Left ventricle myocardium inferior (tissue), 1 donor: ENCODE measurements around the gene NCOA7. TPM values are rescaled to one million over a fixed set of nuclear protein-coding genes. Genes with fewer than 3 reads are reported as not detected.

ENCODE experiments used
- DNase-seq: peaks from one replicate; pipeline ENCODE4 v3.0.0-alpha.2; 2020
- H3K27ac ChIP-seq: fragments of 200-600 bp; replicated peaks from 2 replicates; pipeline ENCODE4 v1.8.0; 2021
- H3K27me3 ChIP-seq: fragments of 200-600 bp; 2 replicates; pipeline ENCODE4 v1.8.0; 2021; ENCODE audit warnings: low read depth
- H3K36me3 ChIP-seq: fragments of 200-600 bp; 2 replicates; pipeline ENCODE4 v1.8.0; 2021
- H3K4me1 ChIP-seq: fragments of 200-600 bp; 2 replicates; pipeline ENCODE4 v1.8.0; 2021
- H3K4me3 ChIP-seq: fragments of 200-600 bp; 2 replicates; pipeline ENCODE4 v1.8.0; 2021; ENCODE audit warnings: mild to moderate bottlenecking, moderate library complexity
- H3K9me3 ChIP-seq: fragments of 200-600 bp; replicated peaks from 2 replicates; pipeline ENCODE4 v1.8.0; 2021
- CTCF ChIP-seq: fragments of 200-600 bp; IDR thresholded peaks from 2 replicates; pipeline ENCODE4 v1.8.0; 2021; ENCODE audit warnings: antibody characterized with exemption, mild to moderate bottlenecking, borderline replicate concordance
- intact Hi-C: fragments of 100-400 bp; cut with micrococcal nuclease; formaldehyde crosslinking; loops from one replicate; pipeline ENCODE4 v1.11.0; 2022
- total RNA-seq: library from RNA; stranded (reverse); fragmentation: NEBNext Ultra II Directional; extraction: Animal tissue kit (Norgen Biotek cat#: 25700); gene quantifications from one replicate; pipeline ENCODE4 v1.2.1, GENCODE V29; 2021
- donor health status: DM: no; HTN: yes; CAD: no; lungs with severe emphysema.

Gene NCOA7
- total RNA-seq, 1 donor from 2014 or later = 10.3 TPM

GRCh38 chr6:125811259-125811658 is 20.5 kb downstream of the NCOA7 start:
- intact Hi-C loops = no loop called here
- no peaks in the 10 kb centered on the region for H3K27me3 ChIP-seq
- no peaks in the 10 kb centered on the region for H3K36me3 ChIP-seq
- peaks cover 56% of the 10 kb centered on the region for H3K4me1 ChIP-seq
- peak overlapping the region; percentile 65 for H3K27ac ChIP-seq
- H3K4me3 ChIP-seq = no peak overlapping the region
- H3K9me3 ChIP-seq = no peaks in the 10 kb centered on the region
- no peak for TF ChIP-seq CTCF
- DNase-seq = no peak

- Histone ChIP-seq H3K27me3 (no peaks in the 10 kb centered on the region), H3K4me1 (peaks cover 70% of the 10 kb centered on the region), H3K36me3 (no peaks in the 10 kb centered on the region), H3K27ac (peak overlapping the region; percentile 65), H3K4me3 (no peak overlapping the region), H3K9me3 (no peaks in the 10 kb centered on the region)
- intact Hi-C loops = no loop called here
- TF ChIP-seq CTCF = no peak
- DNase-seq = no peak
Measured at GRCh38 chr6:125812394-125813292, 21.9 kb downstream of the NCOA7 start.

- TF ChIP-seq CTCF = no peak
- peaks cover 88% of the 10 kb centered on the region for H3K4me1 ChIP-seq
- no peaks in the 10 kb centered on the region for H3K9me3 ChIP-seq
- no peaks in the 10 kb centered on the region for H3K27me3 ChIP-seq
- H3K36me3 ChIP-seq = no peaks in the 10 kb centered on the region
- H3K27ac ChIP-seq = peak overlapping the region; percentile 66
- intact Hi-C loops = no loop called here
- DNase-seq = no peak
- peak overlapping the region; percentile 9 for H3K4me3 ChIP-seq
Measured at GRCh38 chr6:125814481-125814880, 23.7 kb downstream of the NCOA7 start.

GRCh38 chr6:125815080-125815910 is 24.5 kb downstream of the NCOA7 start:
- no peak for TF ChIP-seq CTCF

GRCh38 chr6:125816828-125817280 is 26.1 kb downstream of the NCOA7 start:
- intact Hi-C loops = no loop called here
- H3K27ac ChIP-seq = no peak overlapping the region
- no peaks in the 10 kb centered on the region for H3K9me3 ChIP-seq

More at GRCh38 chr6:125815080-125815910, 24.5 kb downstream of the NCOA7 start:
- Histone ChIP-seq H3K4me1 (peaks cover 89% of the 10 kb centered on the region), H3K36me3 (peaks cover 2% of the 10 kb centered on the region), H3K4me3 (no peak overlapping the region), H3K9me3 (no peaks in the 10 kb centered on the region), H3K27ac (peak overlapping the region; percentile 66), H3K27me3 (no peaks in the 10 kb centered on the region)
- DNase-seq = no peak
- intact Hi-C loops = no loop called here

More at GRCh38 chr6:125816828-125817280, 26.1 kb downstream of the NCOA7 start:
- Histone ChIP-seq H3K27me3 (no peaks in the 10 kb centered on the region), H3K36me3 (peaks cover 9% of the 10 kb centered on the region), H3K4me1 (peaks cover 99% of the 10 kb centered on the region), H3K4me3 (no peak overlapping the region)
- no peak for TF ChIP-seq CTCF
- DNase-seq = no peak
